ENCODE data around the gene ATXN2. TPM values are rescaled to one million over a fixed set of nuclear protein-coding genes. Genes with fewer than 3 reads are reported as not detected.

ATXN2 gene
- polyA plus RNA-seq, 1 experiment, result 19.1 TPM

- no peak for DNase-seq (ENCODE audit: low read depth, low spot score)
- no peak overlapping the region for H3K27ac ChIP-seq (ENCODE audit: low read depth, low read length)
- POLR2A ChIA-PET, result interaction anchor here (0.5 kb wide), 1 partner anchor 40 kb away, joined by 4 read pairs; no protein-coding TSS in a partner anchor
- H3K27me3 ChIP-seq (ENCODE audit: control insufficient read depth, insufficient read depth, low read length), result no peaks in the 10 kb centered on the region
- TF ChIP-seq, protein P1, sequence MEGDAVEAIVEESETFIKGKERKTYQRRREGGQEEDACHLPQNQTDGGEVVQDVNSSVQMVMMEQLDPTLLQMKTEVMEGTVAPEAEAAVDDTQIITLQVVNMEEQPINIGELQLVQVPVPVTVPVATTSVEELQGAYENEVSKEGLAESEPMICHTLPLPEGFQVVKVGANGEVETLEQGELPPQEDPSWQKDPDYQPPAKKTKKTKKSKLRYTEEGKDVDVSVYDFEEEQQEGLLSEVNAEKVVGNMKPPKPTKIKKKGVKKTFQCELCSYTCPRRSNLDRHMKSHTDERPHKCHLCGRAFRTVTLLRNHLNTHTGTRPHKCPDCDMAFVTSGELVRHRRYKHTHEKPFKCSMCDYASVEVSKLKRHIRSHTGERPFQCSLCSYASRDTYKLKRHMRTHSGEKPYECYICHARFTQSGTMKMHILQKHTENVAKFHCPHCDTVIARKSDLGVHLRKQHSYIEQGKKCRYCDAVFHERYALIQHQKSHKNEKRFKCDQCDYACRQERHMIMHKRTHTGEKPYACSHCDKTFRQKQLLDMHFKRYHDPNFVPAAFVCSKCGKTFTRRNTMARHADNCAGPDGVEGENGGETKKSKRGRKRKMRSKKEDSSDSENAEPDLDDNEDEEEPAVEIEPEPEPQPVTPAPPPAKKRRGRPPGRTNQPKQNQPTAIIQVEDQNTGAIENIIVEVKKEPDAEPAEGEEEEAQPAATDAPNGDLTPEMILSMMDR (IDR thresholded peaks at IDR 0.05; ENCODE audit: low read depth, low read length), result no peak
- H3K9me3 ChIP-seq (ENCODE audit: control insufficient read depth, insufficient read depth, low read length), result no peaks in the 10 kb centered on the region
- CTCF ChIA-PET, result interaction anchor here (0.7 to 1.0 kb wide), 2 partner anchors 16 to 147 kb away, joined by 4 read pairs; no protein-coding TSS in a partner anchor
- H3K4me3 ChIP-seq (ENCODE audit: low read depth, low read length), result no peak overlapping the region
These were observed 55.1 kb downstream of the ATXN2 start for GRCh38 chr12:111544032-111544431.

GRCh38 chr12:111532751-111533150, 66.4 kb downstream of the ATXN2 start:
- Histone ChIP-seq H3K9me3 (ENCODE audit: control insufficient read depth, insufficient read depth, low read length) (no peaks in the 10 kb centered on the region), H3K27ac (ENCODE audit: low read depth, low read length) (no peak overlapping the region), H3K4me3 (ENCODE audit: low read depth, low read length) (no peak overlapping the region), H3K27me3 (ENCODE audit: control insufficient read depth, insufficient read depth, low read length) (no peaks in the 10 kb centered on the region)
- TF ChIP-seq, protein P1 (IDR thresholded peaks at IDR 0.05; ENCODE audit: low read depth, low read length), result no peak
- POLR2A ChIA-PET, result no interaction called here
- DNase-seq (ENCODE audit: low read depth, low spot score), result no peak
- CTCF ChIA-PET, result interaction anchor here (2.3 kb wide), 1 partner anchor 136 kb away, joined by 9 read pairs; no protein-coding TSS in a partner anchor

- ChIA-PET CTCF (interaction anchor here (0.5 to 4.3 kb wide), 24 partner anchors 9 to 319 kb away, joined by 3 to 87 read pairs (median 4); no protein-coding TSS in a partner anchor), POLR2A (no interaction called here)
- no peaks in the 10 kb centered on the region for H3K9me3 ChIP-seq (ENCODE audit: control insufficient read depth, insufficient read depth, low read length)
These were observed 69.4 kb downstream of the ATXN2 start for GRCh38 chr12:111529424-111530368.

DNA sequence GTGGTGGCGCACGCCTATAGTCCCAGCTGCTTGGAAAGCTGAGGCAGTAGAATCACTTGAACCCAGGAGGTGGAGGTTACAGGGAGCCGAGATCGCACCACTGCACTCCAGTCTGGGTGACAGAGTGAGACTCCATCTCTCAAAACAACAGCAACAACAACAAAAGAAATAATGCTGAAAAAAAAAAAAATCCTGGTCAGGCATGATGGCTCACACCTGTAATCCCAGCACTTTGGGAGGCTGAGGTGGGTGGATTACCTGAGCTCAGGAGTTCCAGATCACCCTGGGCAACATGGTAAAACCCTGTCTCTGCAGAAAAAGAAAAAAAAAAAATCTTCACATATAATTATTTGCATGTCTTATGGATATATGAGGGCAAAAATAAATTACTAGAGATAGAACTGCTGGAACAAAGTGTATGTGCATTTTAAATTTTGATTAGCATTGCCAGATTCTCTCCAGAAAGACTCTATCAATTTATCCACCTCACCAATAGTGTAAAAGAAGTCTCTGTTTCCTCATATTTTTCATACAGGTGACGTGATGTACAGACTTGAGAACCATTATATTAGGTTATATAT, 75.4 kb downstream of the ATXN2 start:
- ChIA-PET CTCF (interaction anchor here (1.2 to 1.7 kb wide), 2 partner anchors 127 kb away, joined by 4 to 6 read pairs; no protein-coding TSS in a partner anchor), POLR2A (no interaction called here)
- TF ChIP-seq, protein P1 (IDR thresholded peaks at IDR 0.05; ENCODE audit: low read depth, low read length), result no peak
- Histone ChIP-seq H3K4me3 (ENCODE audit: low read depth, low read length) (no peak overlapping the region), H3K9me3 (ENCODE audit: control insufficient read depth, insufficient read depth, low read length) (no peaks in the 10 kb centered on the region), H3K27ac (ENCODE audit: low read depth, low read length) (no peak overlapping the region), H3K27me3 (ENCODE audit: control insufficient read depth, insufficient read depth, low read length) (no peaks in the 10 kb centered on the region)
- no peak for DNase-seq (ENCODE audit: low read depth, low spot score)

More at GRCh38 chr12:111529424-111530368, 69.4 kb downstream of the ATXN2 start:
- DNase-seq (ENCODE audit: low read depth, low spot score), result peak; percentile 18
- H3K4me3 ChIP-seq (ENCODE audit: low read depth, low read length), result no peak overlapping the region
- TF ChIP-seq, protein P1 (IDR thresholded peaks at IDR 0.05; ENCODE audit: low read depth, low read length), result peak; percentile 77
- H3K27me3 ChIP-seq (ENCODE audit: control insufficient read depth, insufficient read depth, low read length), result no peaks in the 10 kb centered on the region
- H3K27ac ChIP-seq (ENCODE audit: low read depth, low read length), result no peak overlapping the region

Measured in AG04450 (cell line).